Stomach (tissue), 9 donors: ENCODE results near the gene SHISA6. TPM values are rescaled to one million over a fixed set of nuclear protein-coding genes. Genes with fewer than 3 reads are reported as not detected.

Experiments used
- DNase-seq, 2 donors: peaks; one replicate each; pipeline versions ENCODE4 v3.0.0 to v3.0.0-alpha.2; 2013 to 2019
- H3K27ac ChIP-seq, 5 donors: fragments of 200-600 bp in 4 of 5; sonication (generic) in 4 of 5; one replicate each; pipeline ENCODE4 v1.5.1; 2013 to 2019; ENCODE audit warnings: mild to moderate bottlenecking in 1 of 5, moderate library complexity in 1 of 5
- H3K27me3 ChIP-seq, 3 donors: fragments of 200-600 bp; sonication (generic); one replicate each; pipeline ENCODE4 v1.5.1; 2017 to 2019; ENCODE audit warnings: mixed run types in 1 of 3
- H3K36me3 ChIP-seq, 4 donors: fragments of 200-600 bp; sonication (generic); 1 replicate in 3 of 4; 2 replicates in 1 of 4; pipeline ENCODE4 v1.5.1; 2016 to 2019
- H3K4me1 ChIP-seq, 4 donors: fragments of 200-600 bp; sonication (generic); one replicate each; pipeline ENCODE4 v1.5.1; 2016 to 2019
- H3K4me3 ChIP-seq, 4 donors: fragments of 200-600 bp; sonication (generic) in 3 of 4; one replicate each; pipeline ENCODE4 v1.5.1; 2016 to 2019; ENCODE audit warnings: mild to moderate bottlenecking in 1 of 4
- H3K9me3 ChIP-seq, 4 donors: fragments of 200-600 bp; sonication (generic); one replicate each; pipeline ENCODE4 v1.5.1; 2016 to 2019
- CTCF ChIP-seq, 7 experiments: fragments of 450-650 bp in 4 of 7; fragments of 200-600 bp in 3 of 7; sonication (generic) in 3 of 7; IDR thresholded peaks; one replicate each; pipeline ENCODE4 v1.5.1; 2016 to 2019; ENCODE audit warnings: antibody characterized with exemption in 7 of 7, control low read depth in 2 of 7, mild to moderate bottlenecking in 1 of 7
- EP300 ChIP-seq: sonication (generic); formaldehyde crosslinking; IDR thresholded peaks from one replicate; pipeline ENCODE4 v1.6.1; 2017; ENCODE audit warnings: antibody characterized with exemption
- POLR2A ChIP-seq, 4 donors: fragments of 450-650 bp; IDR thresholded peaks; one replicate each; pipeline ENCODE4 v1.6.1; 2016; ENCODE audit warnings: antibody characterized with exemption in 4 of 4, control low read depth in 2 of 4, mild to moderate bottlenecking in 1 of 4, moderate library complexity in 1 of 4
- POLR2AphosphoS5 ChIP-seq, 3 donors: sonication (generic); formaldehyde crosslinking; IDR thresholded peaks; one replicate each; pipeline ENCODE4 v1.6.1; 2016; ENCODE audit warnings: antibody characterized with exemption in 3 of 3
- WGBS, 5 donors: extraction: QIAGEN DNeasy Blood & Tissue Kit in 3 of 5; methylation state at CpG; one replicate each; pipeline versions ENCODE4 v1.1.5 to v1.1.7; 2013 to 2018; 5-methylcytosine and 5-hydroxymethylcytosine counted together
- intact Hi-C: fragments of 100-400 bp; cut with DNase I; formaldehyde crosslinking; loops from one replicate; pipeline ENCODE4 v1.15.1; 2023; ENCODE audit warnings: low total_unique reads
- polyA plus RNA-seq, 3 donors: library from polyadenylated mRNA; stranded (reverse); fragments of 200-250 nt; gene quantifications; one replicate each; pipeline ENCODE4 v1.2.3, GENCODE V29; 2013
- total RNA-seq, 5 donors: library from RNA; depleted of rRNA; stranded (reverse); fragments of >200 nt; gene quantifications; one replicate each; pipeline versions ENCODE4 v1.1.0 to v1.2.3, GENCODE V29; 2014 to 2016
- donor health status: healthy with polysubstance abuse.
- donor health status: Bipolar disorder and iron deficiency.
- donor health status: healthy.

Gene SHISA6
- total and polyA plus RNA-seq, 8 donors, result 0.15 to 3.6 (median 1.3) TPM; not detected in 1

GRCh38 chr17:11561702-11562101 is 320.7 kb downstream of the SHISA6 start:
- Histone ChIP-seq H3K9me3 (no peaks in the 10 kb centered on the region), H3K4me3 (no peak overlapping the region), H3K27me3 (no peaks in the 10 kb centered on the region), H3K36me3 (no peaks in the 10 kb centered on the region), H3K27ac (no peak overlapping the region), H3K4me1 (no peaks in the 10 kb centered on the region)
- intact Hi-C loops, result no loop called here
- 61 to 90% (median 88%) methylated on average over 2 of the region's 2 CpGs for WGBS, 5 donors
- DNase-seq, result no peak
- no peak for TF ChIP-seq POLR2AphosphoS5 (IDR thresholded peaks at IDR 0.05)
- TF ChIP-seq EP300, result no peak
- TF ChIP-seq CTCF (IDR thresholded peaks at IDR 0.05), result no peak
- TF ChIP-seq POLR2A (IDR thresholded peaks at IDR 0.05), result no peak

DNA sequence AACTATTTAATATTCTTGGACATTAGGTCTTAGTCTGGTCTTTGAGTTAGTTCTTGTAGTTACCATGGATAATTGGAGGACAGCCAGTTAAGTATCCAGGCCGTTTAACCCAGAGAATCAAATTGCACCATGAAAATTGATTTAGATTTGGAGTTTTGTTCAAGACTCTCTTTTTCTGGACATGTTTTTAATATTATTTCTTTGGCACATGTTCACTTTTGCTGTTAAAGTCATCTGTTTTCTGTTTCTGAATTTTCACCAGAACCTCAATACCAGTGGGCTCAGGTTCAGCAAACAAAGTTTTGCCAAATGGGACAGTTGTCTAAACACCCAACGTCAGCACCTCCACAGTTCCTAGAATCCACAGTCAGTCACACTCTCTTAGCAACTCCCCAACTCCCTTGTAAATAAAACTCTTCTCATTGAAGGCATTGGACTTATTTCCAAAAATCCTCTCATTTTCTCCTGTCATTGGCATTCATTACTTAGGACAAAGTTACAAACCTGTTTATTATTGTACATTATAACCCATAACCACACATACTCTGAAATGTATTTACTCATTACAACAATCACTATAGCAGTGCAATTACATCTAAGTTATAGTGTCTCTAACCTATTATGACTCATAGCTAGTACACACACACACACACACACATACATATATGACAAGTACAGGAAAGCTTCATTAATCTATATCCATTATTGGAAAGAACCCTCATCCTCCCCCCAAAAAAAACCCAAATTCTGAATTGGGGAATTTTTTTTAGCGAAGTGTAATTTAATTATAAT is 323.8 kb downstream of the SHISA6 start:
- Histone ChIP-seq H3K9me3 (no peaks in the 10 kb centered on the region), H3K4me3 (no peak overlapping the region), H3K27ac (no peak overlapping the region), H3K36me3 (no peaks in the 10 kb centered on the region), H3K4me1 (no peaks in the 10 kb centered on the region), H3K27me3 (no peaks in the 10 kb centered on the region)
- 42 to 57% (median 43%) methylated on average over 3 of the region's 3 CpGs for WGBS, 5 donors
- intact Hi-C loops, result no loop called here
- DNase-seq, result peak in 1 of 2 donors; percentile 46
- no peak for TF ChIP-seq CTCF (IDR thresholded peaks at IDR 0.05)
- TF ChIP-seq POLR2A (IDR thresholded peaks at IDR 0.05), result no peak
- TF ChIP-seq EP300, result no peak
- no peak for TF ChIP-seq POLR2AphosphoS5 (IDR thresholded peaks at IDR 0.05)

- H3K27ac ChIP-seq, result no peak overlapping the region
- 36 to 72% (median 61%) methylated on average over 4 of the region's 4 CpGs for WGBS, 5 donors
- TF ChIP-seq CTCF (IDR thresholded peaks at IDR 0.05) (no peak), POLR2A (IDR thresholded peaks at IDR 0.05) (no peak), EP300 (no peak), POLR2AphosphoS5 (IDR thresholded peaks at IDR 0.05) (no peak)
- H3K27me3 ChIP-seq, result no peaks in the 10 kb centered on the region
- no peaks in the 10 kb centered on the region for H3K4me1 ChIP-seq
- intact Hi-C loops, result no loop called here
- H3K4me3 ChIP-seq, result no peak overlapping the region
- no peak for DNase-seq
- no peaks in the 10 kb centered on the region for H3K9me3 ChIP-seq
- no peaks in the 10 kb centered on the region for H3K36me3 ChIP-seq
Observed at GRCh38 chr17:11565591-11565990, 324.6 kb downstream of the SHISA6 start.

DNA sequence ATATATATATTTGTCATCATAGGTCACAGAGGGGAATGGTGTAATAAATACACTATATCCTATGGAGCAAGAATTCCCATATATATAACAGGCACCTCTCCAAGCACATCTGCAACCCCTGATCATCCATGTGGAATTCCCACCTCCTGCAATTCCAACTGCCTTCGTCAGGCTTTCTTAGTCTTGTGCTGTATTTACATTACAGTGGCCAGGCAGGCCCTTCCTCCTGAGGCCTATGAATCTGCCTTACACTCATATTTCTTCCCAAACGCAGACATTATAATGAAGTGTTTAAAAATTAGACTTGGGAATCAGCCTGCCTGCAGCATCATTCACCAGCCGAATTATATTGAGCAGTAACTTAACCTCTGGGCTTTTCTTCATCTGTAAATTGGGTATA is 338.0 kb downstream of the SHISA6 start:
- intact Hi-C loops, result no loop called here
- Histone ChIP-seq H3K27me3 (no peaks in the 10 kb centered on the region), H3K4me3 (no peak overlapping the region)

More for the DNA sequence above, 338.0 kb downstream of the SHISA6 start:
- WGBS, 5 donors, result 80 to 88% (median 81%) methylated on average over 3 of the region's 3 CpGs
- Histone ChIP-seq H3K36me3 (no peaks in the 10 kb centered on the region), H3K27ac (no peak overlapping the region), H3K4me1 (no peaks in the 10 kb centered on the region), H3K9me3 (no peaks in the 10 kb centered on the region)
- TF ChIP-seq CTCF (IDR thresholded peaks at IDR 0.05) (no peak), POLR2A (IDR thresholded peaks at IDR 0.05) (no peak), POLR2AphosphoS5 (IDR thresholded peaks at IDR 0.05) (no peak), EP300 (no peak)
- no peak for DNase-seq
